Measurements from ENCODE around the gene CCRL2. TPM values are rescaled to one million over a fixed set of nuclear protein-coding genes. Genes with fewer than 3 reads are reported as not detected.
A peak's percentile ranks its signal among the peaks of the same experiment; 100 is the strongest.
"Not testable (repeated sequence)": the region's sequence is repeated elsewhere in the genome, so short reads cannot be mapped to it uniquely, and the experiment has no call there.

The CCRL2 gene
- total RNA-seq, 2 donors from 2014 or later: 1.3 TPM; not detected in 1

DNA sequence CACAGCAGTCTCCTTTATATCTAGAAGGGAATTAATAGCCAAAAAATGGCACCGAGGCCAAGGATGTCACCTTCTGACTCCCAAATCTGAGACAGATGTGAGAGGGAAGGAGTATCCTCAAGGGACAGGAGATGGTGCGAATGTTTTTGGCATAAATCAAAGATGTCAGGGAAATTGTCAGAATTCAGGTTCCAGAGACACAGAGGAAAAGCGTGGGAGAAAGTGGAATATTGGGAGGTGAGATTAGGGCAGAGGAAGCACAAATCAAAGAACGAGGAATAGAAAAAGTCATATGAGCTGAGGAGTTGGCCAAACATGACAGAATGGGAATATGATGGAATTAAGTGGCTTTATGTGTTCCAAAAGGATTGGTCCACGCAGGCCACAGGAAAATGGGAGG, 6.2 kb upstream of the CCRL2 start:
- 83 to 92% methylated on average over 5 of the region's 5 CpGs for WGBS, 2 donors
- no peaks in the 10 kb centered on the region for H3K27me3 ChIP-seq
- no peaks in the 10 kb centered on the region for H3K9me3 ChIP-seq
- H3K4me1 ChIP-seq: peaks cover 18% of the 10 kb centered on the region
- no peaks in the 10 kb centered on the region for H3K36me3 ChIP-seq (replicated peaks in 1 of 2; ENCODE audit: insufficient read depth in 1 of 2, low read depth in 2 of 2)
- no peak for DNase-seq
- no peak for TF ChIP-seq POLR2A (IDR thresholded peaks at IDR 0.05)
- TF ChIP-seq, protein P1, sequence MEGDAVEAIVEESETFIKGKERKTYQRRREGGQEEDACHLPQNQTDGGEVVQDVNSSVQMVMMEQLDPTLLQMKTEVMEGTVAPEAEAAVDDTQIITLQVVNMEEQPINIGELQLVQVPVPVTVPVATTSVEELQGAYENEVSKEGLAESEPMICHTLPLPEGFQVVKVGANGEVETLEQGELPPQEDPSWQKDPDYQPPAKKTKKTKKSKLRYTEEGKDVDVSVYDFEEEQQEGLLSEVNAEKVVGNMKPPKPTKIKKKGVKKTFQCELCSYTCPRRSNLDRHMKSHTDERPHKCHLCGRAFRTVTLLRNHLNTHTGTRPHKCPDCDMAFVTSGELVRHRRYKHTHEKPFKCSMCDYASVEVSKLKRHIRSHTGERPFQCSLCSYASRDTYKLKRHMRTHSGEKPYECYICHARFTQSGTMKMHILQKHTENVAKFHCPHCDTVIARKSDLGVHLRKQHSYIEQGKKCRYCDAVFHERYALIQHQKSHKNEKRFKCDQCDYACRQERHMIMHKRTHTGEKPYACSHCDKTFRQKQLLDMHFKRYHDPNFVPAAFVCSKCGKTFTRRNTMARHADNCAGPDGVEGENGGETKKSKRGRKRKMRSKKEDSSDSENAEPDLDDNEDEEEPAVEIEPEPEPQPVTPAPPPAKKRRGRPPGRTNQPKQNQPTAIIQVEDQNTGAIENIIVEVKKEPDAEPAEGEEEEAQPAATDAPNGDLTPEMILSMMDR (IDR thresholded peaks at IDR 0.05): no peak
- intact Hi-C loops (cut with DNase I): no loop called here
- no peak overlapping the region for H3K27ac ChIP-seq
- H3K4me3 ChIP-seq: no peak overlapping the region
- no peak for ATAC-seq

GRCh38 chr3:46401579-46401978, 5.5 kb upstream of the CCRL2 start:
- intact Hi-C loops (cut with DNase I): no loop called here
- no peaks in the 10 kb centered on the region for H3K27me3 ChIP-seq
- no peaks in the 10 kb centered on the region for H3K36me3 ChIP-seq (replicated peaks in 1 of 2; ENCODE audit: insufficient read depth in 1 of 2, low read depth in 2 of 2)
- no peak overlapping the region for H3K27ac ChIP-seq
- TF ChIP-seq POLR2A (IDR thresholded peaks at IDR 0.05): no peak
- TF ChIP-seq, protein P1 (IDR thresholded peaks at IDR 0.05): no peak
- peaks cover 26% of the 10 kb centered on the region for H3K4me1 ChIP-seq
- ATAC-seq (no peak), DNase-seq (no peak)
- WGBS, 2 donors: 86 to 100% methylated on average over 2 of the region's 2 CpGs
- no peaks in the 10 kb centered on the region for H3K9me3 ChIP-seq
- H3K4me3 ChIP-seq: no peak overlapping the region

GRCh38 chr3:46402902-46403301, 4.2 kb upstream of the CCRL2 start:
- ATAC-seq; DNase-seq; intact Hi-C loops (cut with DNase I): not testable (repeated sequence)

GRCh38 chr3:46405301-46406019, 1.6 kb upstream of the CCRL2 start:
- H3K36me3 ChIP-seq (replicated peaks in 1 of 2; ENCODE audit: insufficient read depth in 1 of 2, low read depth in 2 of 2): no peaks in the 10 kb centered on the region

More at GRCh38 chr3:46402902-46403301, 4.2 kb upstream of the CCRL2 start:
- not testable (repeated sequence) for H3K4me3 ChIP-seq; H3K36me3 ChIP-seq (replicated peaks in 1 of 2; ENCODE audit: insufficient read depth in 1 of 2, low read depth in 2 of 2); H3K9me3 ChIP-seq; H3K27ac ChIP-seq; H3K27me3 ChIP-seq
- H3K4me1 ChIP-seq: peaks cover 30% of the 10 kb centered on the region
- WGBS, 2 donors: 86 to 88% methylated on average over 4 of the region's 4 CpGs

DNA sequence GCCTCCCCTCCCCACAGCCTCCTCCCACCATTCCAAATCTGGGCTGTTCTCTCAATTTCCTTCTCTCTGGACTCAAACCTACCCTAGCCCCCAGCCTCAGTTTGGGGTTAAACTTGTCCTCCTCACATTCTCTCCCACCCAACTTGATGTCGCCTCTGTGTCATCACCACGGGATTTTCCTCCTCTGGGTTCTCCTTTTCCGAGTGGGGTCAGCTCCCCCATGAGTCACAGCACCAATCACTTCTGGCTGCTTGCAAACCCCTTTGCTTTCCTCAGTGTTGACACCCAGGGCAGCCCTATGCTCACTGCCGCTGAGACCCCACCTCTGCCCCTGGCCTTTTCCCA, 644 bp upstream of the CCRL2 start:
- Histone ChIP-seq H3K4me3 (no peak overlapping the region), H3K27ac (peak overlapping the region in 3 of 4 donors; percentile 56 to 78 (median 62)), H3K27me3 (no peaks in the 10 kb centered on the region), H3K36me3 (replicated peaks in 1 of 2; ENCODE audit: insufficient read depth in 1 of 2, low read depth in 2 of 2) (no peaks in the 10 kb centered on the region), H3K9me3 (no peaks in the 10 kb centered on the region), H3K4me1 (peaks cover 30% of the 10 kb centered on the region)
- 90% methylated on average over 4 of the region's 4 CpGs for WGBS, 2 donors
- DNase-seq: peak in 1 of 4 donors; percentile 67
- ATAC-seq: no peak
- intact Hi-C loops (cut with DNase I): no loop called here
- TF ChIP-seq, protein P1 (IDR thresholded peaks at IDR 0.05): no peak
- TF ChIP-seq POLR2A (IDR thresholded peaks at IDR 0.05): no peak

More at GRCh38 chr3:46405301-46406019, 1.6 kb upstream of the CCRL2 start:
- Histone ChIP-seq H3K9me3 (no peaks in the 10 kb centered on the region), H3K27ac (peak overlapping the region in 3 of 4 donors; percentile 48 to 78 (median 62)), H3K4me3 (no peak overlapping the region), H3K4me1 (peaks cover 30% of the 10 kb centered on the region), H3K27me3 (no peaks in the 10 kb centered on the region)
- WGBS, 2 donors: 6 to 7% methylated on average over 10 to 11 of the region's 11 CpGs
- no peak for TF ChIP-seq POLR2A (IDR thresholded peaks at IDR 0.05)
- TF ChIP-seq, protein P1 (IDR thresholded peaks at IDR 0.05): no peak
- DNase-seq: peak; percentile 19 to 72 (median 34)
- intact Hi-C loops (cut with DNase I): no loop called here
- ATAC-seq: peak; percentile 49
